GM21737 (cell line): ENCODE data around the gene CMTM6.
"Not testable (repeated sequence)": the region's sequence is repeated elsewhere in the genome, so short reads cannot be mapped to it uniquely, and the experiment has no call there.

ENCODE experiments used
- ATAC-seq: cut with Tn5 transposase; IDR thresholded peaks from one replicate; pipeline ENCODE4 v1.9.1; 2021; ENCODE audit warnings: mild to moderate bottlenecking, moderate library complexity; ENCODE audit not compliant: unreplicated experiment

The CMTM6 gene

GRCh38 chr3:32500231-32500630 is 2.4 kb downstream of the CMTM6 start:
- no peak for ATAC-seq

- ATAC-seq: no peak
Observed at GRCh38 chr3:32499585-32499984, 3.1 kb downstream of the CMTM6 start.

- no peak for ATAC-seq
Observed at GRCh38 chr3:32498992-32499391, 3.7 kb downstream of the CMTM6 start.

GRCh38 chr3:32498252-32498651 is 4.4 kb downstream of the CMTM6 start:
- ATAC-seq: no peak

GRCh38 chr3:32495609-32496008 is 7.0 kb downstream of the CMTM6 start:
- ATAC-seq: no peak

- ATAC-seq: no peak
Observed at GRCh38 chr3:32495085-32495484, 7.6 kb downstream of the CMTM6 start.

GRCh38 chr3:32493437-32494414 is 8.9 kb downstream of the CMTM6 start:
- peak; percentile 74 for ATAC-seq

GRCh38 chr3:32492684-32493436 is 9.8 kb downstream of the CMTM6 start:
- ATAC-seq: no peak

- ATAC-seq: no peak
Observed at GRCh38 chr3:32488474-32489008, 14.1 kb downstream of the CMTM6 start.

- no peak for ATAC-seq
Observed at GRCh38 chr3:32487781-32488473, 14.7 kb downstream of the CMTM6 start.

- ATAC-seq: no peak
Observed at GRCh38 chr3:32484436-32484835, 18.2 kb downstream of the CMTM6 start.

- ATAC-seq: no peak
Observed at GRCh38 chr3:32483772-32484171, 18.9 kb downstream of the CMTM6 start.

GRCh38 chr3:32482693-32483092 is 20.0 kb downstream of the CMTM6 start:
- ATAC-seq: no peak

GRCh38 chr3:32481791-32482631 is 20.6 kb downstream of the CMTM6 start:
- ATAC-seq: no peak

- ATAC-seq: no peak
Observed at GRCh38 chr3:32480604-32481003, 22.0 kb downstream of the CMTM6 start.

GRCh38 chr3:32474201-32474600 is 28.5 kb downstream of the CMTM6 start:
- ATAC-seq: no peak

GRCh38 chr3:32472151-32472550 is 30.5 kb downstream of the CMTM6 start:
- ATAC-seq: not testable (repeated sequence)

GRCh38 chr3:32471246-32471645 is 31.4 kb downstream of the CMTM6 start:
- no peak for ATAC-seq

- ATAC-seq: no peak
Observed at GRCh38 chr3:32470362-32470761, 32.3 kb downstream of the CMTM6 start.
